H1 (cell line): ENCODE data around the gene OR10AD1. TPM values are rescaled to one million over a fixed set of nuclear protein-coding genes. Genes with fewer than 3 reads are reported as not detected.
A peak's percentile ranks its signal among the peaks of the same experiment; 100 is the strongest.

ENCODE experiments used
- BACH1 ChIP-seq: IDR thresholded peaks from 2 replicates; pipeline ENCODE4 v1.6.1; 2012; ENCODE audit warnings: low read length, improper control_type of control experiment
- JUN ChIP-seq: IDR thresholded peaks from 2 replicates; pipeline ENCODE4 v1.6.1; 2011; ENCODE audit warnings: low read depth, mild to moderate bottlenecking, improper control_type of control experiment, low read length
- POLR2AphosphoS5 ChIP-seq: IDR thresholded peaks from 2 replicates; pipeline ENCODE4 v1.6.1; 2011; ENCODE audit warnings: low read depth, low read length
- POU5F1 ChIP-seq: IDR thresholded peaks from 2 replicates; pipeline ENCODE4 v1.6.1; 2011; ENCODE audit warnings: low read depth, mild to moderate bottlenecking, low read length, moderate library complexity
- RBBP5 ChIP-seq: IDR thresholded peaks from 2 replicates; pipeline ENCODE4 v1.7.1; 2012; ENCODE audit warnings: low read depth, mild to moderate bottlenecking, inconsistent platforms, low read length, moderate library complexity, borderline replicate concordance
- polyA plus RNA-seq, 7 experiments: library from polyadenylated mRNA; depleted of rRNA in 3 of 7; stranded (reverse) in 5 of 7; unstranded in 2 of 7; fragments of >200 nt in 5 of 7; fragments of 200-250 nt in 2 of 7; gene quantifications; 1 replicate in 5 of 7; 2 replicates in 1 of 7; 4 replicates in 1 of 7; pipeline versions ENCODE4 v1.2.1 to v1.2.3, GENCODE V29; 2011 to 2013; ENCODE audit warnings: missing spikeins in 2 of 7, mixed read lengths in 2 of 7
- total RNA-seq: library from RNA; stranded (reverse); fragmentation: NEBNext Ultra II Directional; extraction: Animal tissue kit (Norgen Biotek cat#: 25700); gene quantifications from 2 replicates; pipeline ENCODE4 v1.2.1, GENCODE V29; 2021
- TF ChIP-seq, protein P1 (sequence below): fragments of 300-600 bp; sonication (generic); IDR thresholded peaks from 2 replicates; pipeline ENCODE4 v1.7.1; 2012; ENCODE audit warnings: low read length, moderate library complexity, mild to moderate bottlenecking, inconsistent platforms; ENCODE audit not compliant: insufficient replicate concordance
- TF ChIP-seq, protein P2 (sequence below): IDR thresholded peaks from 2 replicates; pipeline ENCODE4 v1.6.1; 2011; ENCODE audit warnings: low read depth, mild to moderate bottlenecking, low read length; ENCODE audit not compliant: insufficient read depth
- TF ChIP-seq, protein P3 (sequence below): IDR thresholded peaks from 2 replicates; pipeline ENCODE4 v1.6.1; 2012; ENCODE audit warnings: inconsistent platforms

The OR10AD1 gene
- total and polyA plus RNA-seq, 2 of the 8 experiments (the other 6 are each of a cell fraction or from before 2014, with no cell fraction given) = not detected

DNA sequence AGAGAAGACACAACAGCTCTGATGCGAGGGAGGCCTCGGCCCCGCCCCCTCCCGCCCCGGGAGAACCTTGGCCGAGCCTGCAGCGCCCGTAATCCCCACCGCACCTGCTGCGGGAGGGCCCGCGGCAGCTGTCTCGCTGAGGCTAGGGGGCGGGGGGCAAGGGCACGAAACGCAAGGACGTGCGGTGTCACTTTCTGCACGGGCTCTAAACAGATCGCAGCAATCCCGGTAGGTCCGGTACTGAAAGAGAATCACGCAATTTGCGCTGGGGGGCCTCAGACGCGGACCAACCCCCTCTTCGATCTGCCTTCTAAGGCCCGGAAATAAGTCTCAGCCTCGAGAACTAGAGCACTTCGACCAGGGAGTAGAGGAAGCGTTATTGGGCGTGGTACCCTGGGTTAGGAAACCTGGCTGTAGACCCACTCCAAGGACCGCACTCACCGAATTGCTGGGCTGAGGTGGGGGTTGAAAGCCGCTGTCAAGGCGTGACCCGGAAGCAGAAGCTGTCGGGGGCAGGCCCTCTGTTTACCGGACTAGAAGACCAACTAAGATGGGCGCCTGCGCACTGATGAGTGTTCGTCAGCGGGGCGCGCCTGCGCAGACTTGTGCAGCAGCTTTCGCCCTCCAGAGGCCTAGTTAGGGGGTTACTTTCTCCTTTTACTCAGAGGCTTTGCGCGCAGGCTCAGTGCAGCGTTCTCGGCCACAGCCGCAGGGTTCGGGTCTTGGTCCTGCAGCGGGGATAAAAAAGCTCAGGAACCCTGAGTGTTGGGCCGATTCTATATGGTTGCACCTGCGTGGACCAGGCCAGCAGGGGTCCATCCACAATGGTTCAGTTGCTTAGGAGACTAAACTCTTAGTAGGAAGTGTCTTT lies 45.8 kb downstream of the OR10AD1 start, which contains the start of gene ASB8 (continued):
- TF ChIP-seq, protein P1, sequence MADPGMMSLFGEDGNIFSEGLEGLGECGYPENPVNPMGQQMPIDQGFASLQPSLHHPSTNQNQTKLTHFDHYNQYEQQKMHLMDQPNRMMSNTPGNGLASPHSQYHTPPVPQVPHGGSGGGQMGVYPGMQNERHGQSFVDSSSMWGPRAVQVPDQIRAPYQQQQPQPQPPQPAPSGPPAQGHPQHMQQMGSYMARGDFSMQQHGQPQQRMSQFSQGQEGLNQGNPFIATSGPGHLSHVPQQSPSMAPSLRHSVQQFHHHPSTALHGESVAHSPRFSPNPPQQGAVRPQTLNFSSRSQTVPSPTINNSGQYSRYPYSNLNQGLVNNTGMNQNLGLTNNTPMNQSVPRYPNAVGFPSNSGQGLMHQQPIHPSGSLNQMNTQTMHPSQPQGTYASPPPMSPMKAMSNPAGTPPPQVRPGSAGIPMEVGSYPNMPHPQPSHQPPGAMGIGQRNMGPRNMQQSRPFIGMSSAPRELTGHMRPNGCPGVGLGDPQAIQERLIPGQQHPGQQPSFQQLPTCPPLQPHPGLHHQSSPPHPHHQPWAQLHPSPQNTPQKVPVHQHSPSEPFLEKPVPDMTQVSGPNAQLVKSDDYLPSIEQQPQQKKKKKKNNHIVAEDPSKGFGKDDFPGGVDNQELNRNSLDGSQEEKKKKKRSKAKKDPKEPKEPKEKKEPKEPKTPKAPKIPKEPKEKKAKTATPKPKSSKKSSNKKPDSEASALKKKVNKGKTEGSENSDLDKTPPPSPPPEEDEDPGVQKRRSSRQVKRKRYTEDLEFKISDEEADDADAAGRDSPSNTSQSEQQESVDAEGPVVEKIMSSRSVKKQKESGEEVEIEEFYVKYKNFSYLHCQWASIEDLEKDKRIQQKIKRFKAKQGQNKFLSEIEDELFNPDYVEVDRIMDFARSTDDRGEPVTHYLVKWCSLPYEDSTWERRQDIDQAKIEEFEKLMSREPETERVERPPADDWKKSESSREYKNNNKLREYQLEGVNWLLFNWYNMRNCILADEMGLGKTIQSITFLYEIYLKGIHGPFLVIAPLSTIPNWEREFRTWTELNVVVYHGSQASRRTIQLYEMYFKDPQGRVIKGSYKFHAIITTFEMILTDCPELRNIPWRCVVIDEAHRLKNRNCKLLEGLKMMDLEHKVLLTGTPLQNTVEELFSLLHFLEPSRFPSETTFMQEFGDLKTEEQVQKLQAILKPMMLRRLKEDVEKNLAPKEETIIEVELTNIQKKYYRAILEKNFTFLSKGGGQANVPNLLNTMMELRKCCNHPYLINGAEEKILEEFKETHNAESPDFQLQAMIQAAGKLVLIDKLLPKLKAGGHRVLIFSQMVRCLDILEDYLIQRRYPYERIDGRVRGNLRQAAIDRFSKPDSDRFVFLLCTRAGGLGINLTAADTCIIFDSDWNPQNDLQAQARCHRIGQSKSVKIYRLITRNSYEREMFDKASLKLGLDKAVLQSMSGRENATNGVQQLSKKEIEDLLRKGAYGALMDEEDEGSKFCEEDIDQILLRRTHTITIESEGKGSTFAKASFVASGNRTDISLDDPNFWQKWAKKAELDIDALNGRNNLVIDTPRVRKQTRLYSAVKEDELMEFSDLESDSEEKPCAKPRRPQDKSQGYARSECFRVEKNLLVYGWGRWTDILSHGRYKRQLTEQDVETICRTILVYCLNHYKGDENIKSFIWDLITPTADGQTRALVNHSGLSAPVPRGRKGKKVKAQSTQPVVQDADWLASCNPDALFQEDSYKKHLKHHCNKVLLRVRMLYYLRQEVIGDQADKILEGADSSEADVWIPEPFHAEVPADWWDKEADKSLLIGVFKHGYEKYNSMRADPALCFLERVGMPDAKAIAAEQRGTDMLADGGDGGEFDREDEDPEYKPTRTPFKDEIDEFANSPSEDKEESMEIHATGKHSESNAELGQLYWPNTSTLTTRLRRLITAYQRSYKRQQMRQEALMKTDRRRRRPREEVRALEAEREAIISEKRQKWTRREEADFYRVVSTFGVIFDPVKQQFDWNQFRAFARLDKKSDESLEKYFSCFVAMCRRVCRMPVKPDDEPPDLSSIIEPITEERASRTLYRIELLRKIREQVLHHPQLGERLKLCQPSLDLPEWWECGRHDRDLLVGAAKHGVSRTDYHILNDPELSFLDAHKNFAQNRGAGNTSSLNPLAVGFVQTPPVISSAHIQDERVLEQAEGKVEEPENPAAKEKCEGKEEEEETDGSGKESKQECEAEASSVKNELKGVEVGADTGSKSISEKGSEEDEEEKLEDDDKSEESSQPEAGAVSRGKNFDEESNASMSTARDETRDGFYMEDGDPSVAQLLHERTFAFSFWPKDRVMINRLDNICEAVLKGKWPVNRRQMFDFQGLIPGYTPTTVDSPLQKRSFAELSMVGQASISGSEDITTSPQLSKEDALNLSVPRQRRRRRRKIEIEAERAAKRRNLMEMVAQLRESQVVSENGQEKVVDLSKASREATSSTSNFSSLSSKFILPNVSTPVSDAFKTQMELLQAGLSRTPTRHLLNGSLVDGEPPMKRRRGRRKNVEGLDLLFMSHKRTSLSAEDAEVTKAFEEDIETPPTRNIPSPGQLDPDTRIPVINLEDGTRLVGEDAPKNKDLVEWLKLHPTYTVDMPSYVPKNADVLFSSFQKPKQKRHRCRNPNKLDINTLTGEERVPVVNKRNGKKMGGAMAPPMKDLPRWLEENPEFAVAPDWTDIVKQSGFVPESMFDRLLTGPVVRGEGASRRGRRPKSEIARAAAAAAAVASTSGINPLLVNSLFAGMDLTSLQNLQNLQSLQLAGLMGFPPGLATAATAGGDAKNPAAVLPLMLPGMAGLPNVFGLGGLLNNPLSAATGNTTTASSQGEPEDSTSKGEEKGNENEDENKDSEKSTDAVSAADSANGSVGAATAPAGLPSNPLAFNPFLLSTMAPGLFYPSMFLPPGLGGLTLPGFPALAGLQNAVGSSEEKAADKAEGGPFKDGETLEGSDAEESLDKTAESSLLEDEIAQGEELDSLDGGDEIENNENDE = no peak
- TF ChIP-seq BACH1 (no peak), RBBP5 (peak; percentile 77; the same call in 1 of the 2 replicates), JUN (no peak), POU5F1 (no peak), POLR2AphosphoS5 (peak; percentile 59; the same call in 1 of the 2 replicates)
- TF ChIP-seq, protein P2, sequence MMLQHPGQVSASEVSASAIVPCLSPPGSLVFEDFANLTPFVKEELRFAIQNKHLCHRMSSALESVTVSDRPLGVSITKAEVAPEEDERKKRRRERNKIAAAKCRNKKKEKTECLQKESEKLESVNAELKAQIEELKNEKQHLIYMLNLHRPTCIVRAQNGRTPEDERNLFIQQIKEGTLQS = no peak
- TF ChIP-seq, protein P3, sequence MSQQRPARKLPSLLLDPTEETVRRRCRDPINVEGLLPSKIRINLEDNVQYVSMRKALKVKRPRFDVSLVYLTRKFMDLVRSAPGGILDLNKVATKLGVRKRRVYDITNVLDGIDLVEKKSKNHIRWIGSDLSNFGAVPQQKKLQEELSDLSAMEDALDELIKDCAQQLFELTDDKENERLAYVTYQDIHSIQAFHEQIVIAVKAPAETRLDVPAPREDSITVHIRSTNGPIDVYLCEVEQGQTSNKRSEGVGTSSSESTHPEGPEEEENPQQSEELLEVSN = no peak
